IMR-90 (cell line): Measurements from ENCODE around the gene KLHL29.

ENCODE experiments used
- BHLHE40 ChIP-seq: fragments of 150-350 bp; IDR thresholded peaks from 2 replicates; pipeline ENCODE4 v1.6.1; 2016; ENCODE audit warnings: mild to moderate bottlenecking, low read depth, low read length
- CEBPB ChIP-seq: IDR thresholded peaks from 2 replicates; pipeline ENCODE4 v1.6.1; 2012; ENCODE audit warnings: low read depth, low read length, improper control_type of control experiment
- CTCF ChIP-seq: conservative IDR thresholded peaks from 2 replicates; pipeline ENCODE4 v1.5.1; 2012; ENCODE audit warnings: mild to moderate bottlenecking, low read depth, low read length, improper control_type of control experiment
- FOS ChIP-seq: fragments of 150-350 bp; IDR thresholded peaks from 2 replicates; pipeline ENCODE4 v1.6.1; 2016; ENCODE audit warnings: low read depth, low read length
- MAFK ChIP-seq: IDR thresholded peaks from 2 replicates; pipeline ENCODE4 v1.6.1; 2012; ENCODE audit warnings: low read depth, low read length, improper control_type of control experiment
- MAZ ChIP-seq: IDR thresholded peaks from 2 replicates; pipeline ENCODE4 v1.6.1; 2012; ENCODE audit warnings: low read depth, mild to moderate bottlenecking, low read length, improper control_type of control experiment, moderate library complexity, borderline replicate concordance
- MXI1 ChIP-seq: IDR thresholded peaks from 2 replicates; pipeline ENCODE4 v1.6.1; 2012; ENCODE audit warnings: low read depth, mild to moderate bottlenecking, low read length, moderate library complexity, borderline replicate concordance
- POLR2A ChIP-seq: IDR thresholded peaks from 2 replicates; pipeline ENCODE4 v1.6.1; 2012; ENCODE audit warnings: mild to moderate bottlenecking, low read depth, low read length
- RAD21 ChIP-seq: IDR thresholded peaks from 2 replicates; pipeline ENCODE4 v1.6.1; 2012; ENCODE audit warnings: low read length, improper control_type of control experiment
- RCOR1 ChIP-seq: IDR thresholded peaks from 2 replicates; pipeline ENCODE4 v1.6.1; 2012; ENCODE audit warnings: mild to moderate bottlenecking, low read length, improper control_type of control experiment; ENCODE audit not compliant: insufficient replicate concordance
- RFX5 ChIP-seq: IDR thresholded peaks from 2 replicates; pipeline ENCODE4 v1.8.0; 2012; ENCODE audit warnings: low read depth, mild to moderate bottlenecking, low read length, moderate library complexity
- USF2 ChIP-seq: fragments of 150-350 bp; IDR thresholded peaks from 2 replicates; pipeline ENCODE4 v1.6.1; 2017; ENCODE audit warnings: mild to moderate bottlenecking, antibody characterized with exemption, low read length, low read depth

GRCh38 chr2:23478087-23478932 lies 93.3 kb downstream of the KLHL29 start:
- no peak for TF ChIP-seq CEBPB
- TF ChIP-seq CTCF: no peak
- TF ChIP-seq POLR2A: no peak
- no peak for TF ChIP-seq USF2
- TF ChIP-seq MXI1: no peak
- no peak for TF ChIP-seq FOS
- TF ChIP-seq RFX5: no peak
- TF ChIP-seq MAZ: no peak
- TF ChIP-seq BHLHE40: no peak
- TF ChIP-seq RAD21: no peak
- no peak for TF ChIP-seq MAFK
- no peak for TF ChIP-seq RCOR1
